HG02623 (cell line): ENCODE results near the gene SYCE1.

Experiments
- ATAC-seq: cut with Tn5 transposase; IDR thresholded peaks from one replicate; pipeline ENCODE4 v1.9.1; 2021; ENCODE audit warnings: moderate library complexity; ENCODE audit not compliant: unreplicated experiment

SYCE1 gene

DNA sequence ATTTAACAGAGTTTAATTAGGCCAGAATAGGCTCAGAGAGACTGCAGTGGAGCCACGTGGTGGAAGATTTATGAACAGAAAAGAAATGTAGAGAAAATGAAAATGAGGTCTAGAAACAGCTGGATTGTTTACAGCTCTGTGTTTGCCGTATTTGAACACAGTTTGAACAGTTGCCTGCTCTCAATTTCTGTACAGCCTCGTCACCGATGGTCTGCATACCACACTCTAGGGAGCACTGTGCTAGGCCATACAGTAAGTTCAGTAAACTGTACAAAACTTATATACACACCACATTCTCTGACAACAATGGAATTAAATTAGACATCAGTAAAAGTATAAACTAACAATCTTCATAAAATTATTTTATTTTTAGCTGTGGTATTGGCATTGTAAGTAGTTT is 49.3 kb downstream of the SYCE1 start:
- ATAC-seq, result no peak

DNA sequence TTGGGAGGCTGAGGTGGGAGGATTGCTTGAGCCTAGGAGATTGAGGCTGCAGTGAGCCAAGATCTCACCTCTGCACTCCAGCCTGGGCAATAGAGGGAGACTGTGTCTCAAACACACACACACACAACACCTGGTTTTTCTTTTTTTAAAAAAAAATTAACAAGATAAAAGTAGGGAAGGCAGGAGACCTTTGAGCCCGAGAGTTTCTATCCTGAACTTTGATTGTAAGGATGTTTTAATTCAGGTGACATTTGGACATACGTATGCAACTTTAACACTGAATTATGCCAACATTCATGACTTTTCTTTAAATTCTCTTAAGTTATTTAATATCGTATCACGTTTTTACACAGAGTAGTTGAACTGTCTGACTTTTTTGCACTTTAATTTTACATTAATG is 49.9 kb downstream of the SYCE1 start:
- ATAC-seq, result no peak

DNA sequence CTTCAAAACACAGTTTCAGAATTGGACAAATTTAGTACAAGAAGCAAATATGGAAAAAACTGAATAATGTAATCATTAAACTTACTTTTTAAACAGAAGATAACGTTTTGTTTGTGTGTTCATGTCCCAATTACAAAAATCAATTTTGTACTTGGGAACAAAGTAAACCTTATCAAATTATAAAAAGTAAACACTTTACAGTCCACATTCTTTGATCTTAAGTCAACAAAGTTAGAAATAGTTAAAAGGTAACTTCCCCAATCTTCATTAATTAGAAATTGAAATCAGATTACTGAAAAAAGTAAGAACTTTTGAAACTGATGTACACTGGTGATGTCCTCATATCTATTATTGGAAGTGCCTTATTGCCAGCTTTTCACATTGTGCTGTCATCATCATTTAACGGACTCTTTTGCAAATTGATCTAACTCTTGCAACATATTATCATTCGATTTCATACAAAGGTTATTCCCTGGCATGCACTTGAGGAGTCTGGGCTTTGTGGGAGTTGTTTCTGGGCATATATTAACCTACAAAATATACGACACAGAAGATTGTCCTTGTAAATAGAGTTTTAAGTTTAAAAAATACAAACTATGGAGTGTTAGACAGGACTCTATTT is 53.4 kb downstream of the SYCE1 start:
- ATAC-seq, result no peak

DNA sequence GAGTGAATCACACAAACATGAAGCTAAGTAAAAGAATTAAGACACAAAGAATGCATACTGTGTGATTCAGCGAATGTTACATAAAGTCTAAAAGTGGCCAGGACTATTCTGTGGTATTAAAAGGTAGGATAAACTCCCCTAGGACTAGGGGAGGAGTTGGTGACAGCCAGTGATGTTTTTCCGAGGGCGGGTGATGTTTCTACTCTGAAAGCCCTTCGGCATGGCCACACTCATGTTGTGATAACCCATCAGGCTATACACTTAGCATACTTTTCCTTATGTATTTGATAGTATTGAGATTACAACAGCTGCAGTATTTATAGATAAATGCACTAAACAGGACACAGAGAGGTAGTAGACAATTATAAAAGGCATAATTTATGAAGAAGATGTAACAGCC is 54.0 kb downstream of the SYCE1 start:
- no peak for ATAC-seq

DNA sequence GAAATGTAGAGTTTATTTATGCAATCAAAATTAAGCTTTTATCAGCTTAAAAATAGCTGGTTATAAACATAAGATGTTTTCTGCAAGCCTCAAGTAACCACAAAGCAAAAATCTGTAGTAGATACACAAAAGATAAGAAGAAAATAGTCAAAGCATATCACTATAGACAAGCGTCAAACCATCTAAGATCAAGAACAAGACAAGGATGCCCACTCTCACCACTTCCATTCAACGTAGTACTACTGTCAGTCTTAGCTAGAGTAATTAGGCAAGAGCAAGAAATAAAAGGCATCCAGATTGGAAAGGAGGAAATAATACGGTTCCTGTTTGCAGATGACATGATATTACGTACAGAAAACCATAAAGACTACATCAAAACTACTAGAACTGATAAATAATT is 55.7 kb downstream of the SYCE1 start:
- no peak for ATAC-seq
